B cell (primary cell): Measurements from ENCODE around the gene FBXW4. TPM values are rescaled to one million over a fixed set of nuclear protein-coding genes. Genes with fewer than 3 reads are reported as not detected.

Source experiments
- ATAC-seq: fragments of 200-7000 bp; cut with Tn5 transposase; one replicate; pipeline ENCODE4 v1.10.0; 2021; ENCODE audit warnings: low read depth, mild to moderate bottlenecking, moderate number of reproducible peaks, moderate library complexity
- CTCF ChIA-PET: fragments of 350-600 bp; sonication (Branson Sonifier 250); formaldehyde crosslinking; loops from one replicate; lab custom pipeline; 2021; ENCODE audit warnings: antibody characterized with exemption, inconsistent platforms; lab: Charles Lee
- POLR2A ChIA-PET: fragments of 350-600 bp; sonication (Branson Sonifier 250); formaldehyde crosslinking; loops from one replicate; lab custom pipeline; 2021; ENCODE audit warnings: antibody characterized with exemption; lab: Charles Lee
- DNase-seq: peaks from one replicate; pipeline ENCODE4 v3.0.0; 2013
- H2AFZ ChIP-seq: 2 replicates; pipeline ENCODE4 v1.6.1; 2012; ENCODE audit warnings: mild to moderate bottlenecking, low read depth, low read length; ENCODE audit not compliant: insufficient read depth, poor library complexity, severe bottlenecking
- H3K27ac ChIP-seq, 2 donors: 1 replicate in 1 of 2; 2 replicates in 1 of 2; pipeline ENCODE4 v1.5.1; 2012 to 2013; ENCODE audit warnings: low read length in 2 of 2, mild to moderate bottlenecking in 2 of 2, moderate library complexity in 1 of 2
- H3K27me3 ChIP-seq, 4 experiments: fragments of 200-600 bp in 1 of 4; sonication (generic) in 1 of 4; replicated peaks in 1 of 4; 1 replicate in 2 of 4; 2 replicates in 2 of 4; pipeline versions ENCODE4 v1.6.1 to v1.7.0; 2013 to 2016; ENCODE audit warnings: low read length in 3 of 4, mild to moderate bottlenecking in 2 of 4, mixed read lengths in 1 of 4, moderate library complexity in 1 of 4; ENCODE audit not compliant: insufficient read depth in 4 of 4, control insufficient read depth in 3 of 4; ENCODE audit errors: control extremely low read depth in 1 of 4
- H3K36me3 ChIP-seq, 2 experiments: replicated peaks in 1 of 2; 1 replicate in 1 of 2; 2 replicates in 1 of 2; pipeline versions ENCODE4 v1.6.1 to v1.7.1; 2013; ENCODE audit warnings: low read length in 1 of 2; ENCODE audit not compliant: insufficient read depth in 2 of 2, control insufficient read depth in 1 of 2; ENCODE audit errors: control extremely low read depth in 1 of 2, extremely low read depth in 1 of 2
- H3K4me1 ChIP-seq, 2 donors: fragments of 200-600 bp in 1 of 2; sonication (generic) in 1 of 2; 1 replicate in 1 of 2; 2 replicates in 1 of 2; pipeline versions ENCODE4 v1.5.1 to v1.6.1; 2013 to 2017; ENCODE audit warnings: low read length in 2 of 2; ENCODE audit not compliant: control insufficient read depth in 2 of 2, insufficient read depth in 2 of 2
- H3K4me2 ChIP-seq: replicated peaks from 2 replicates; pipeline ENCODE3; 2012; ENCODE audit warnings: mild to moderate bottlenecking, low read depth, low read length; ENCODE audit not compliant: poor library complexity, severe bottlenecking
- H3K4me3 ChIP-seq, 5 experiments: fragments of 200-600 bp in 1 of 5; sonication (generic) in 1 of 5; 1 replicate in 3 of 5; 2 replicates in 2 of 5; pipeline versions ENCODE4 v1.5.1 to v1.7.0; 2011 to 2016; ENCODE audit warnings: low read length in 4 of 5, mild to moderate bottlenecking in 4 of 5, low read depth in 2 of 5, control low read depth in 1 of 5, moderate library complexity in 1 of 5; ENCODE audit not compliant: insufficient read depth in 1 of 5; ENCODE audit errors: control extremely low read depth in 1 of 5, extremely low read depth in 1 of 5
- H3K79me2 ChIP-seq: fragments of 200-600 bp; sonication (generic); one replicate; pipeline ENCODE4 v1.6.0; 2016; ENCODE audit warnings: low read length; ENCODE audit not compliant: control insufficient read depth, insufficient read depth
- H3K9ac ChIP-seq: fragments of 200-600 bp; sonication (generic); 2 replicates; pipeline ENCODE4 v1.6.1; 2017; ENCODE audit warnings: mild to moderate bottlenecking, low read length, moderate library complexity
- H3K9me3 ChIP-seq, 3 donors: one replicate each; pipeline versions ENCODE4 v1.6.1 to v1.7.1; 2013; ENCODE audit warnings: low read length in 2 of 3; ENCODE audit not compliant: control insufficient read depth in 2 of 3, insufficient read depth in 1 of 3; ENCODE audit errors: control extremely low read depth in 1 of 3
- H4K20me1 ChIP-seq: 2 replicates; pipeline ENCODE4 v1.6.0; 2012; ENCODE audit warnings: mild to moderate bottlenecking, low read length; ENCODE audit not compliant: insufficient read depth, control insufficient read depth, poor library complexity, severe bottlenecking
- H3K27ac Mint-ChIP-seq: one replicate; pipeline ENCODE4 v1.8.0; 2021; ENCODE audit warnings: mixed read lengths
- H3K27me3 Mint-ChIP-seq: one replicate; pipeline ENCODE4 v1.8.0; 2021; ENCODE audit warnings: mixed read lengths
- H3K4me1 Mint-ChIP-seq: one replicate; pipeline ENCODE4 v1.8.0; 2021; ENCODE audit warnings: mixed read lengths
- H3K4me3 Mint-ChIP-seq: one replicate; pipeline ENCODE4 v1.8.0; 2021; ENCODE audit warnings: mixed read lengths
- H3K9me3 Mint-ChIP-seq: one replicate; pipeline ENCODE4 v1.8.0; 2022; ENCODE audit warnings: mixed read lengths; ENCODE audit not compliant: insufficient read depth
- EZH2 ChIP-seq: IDR thresholded peaks from 2 replicates; pipeline ENCODE4 v1.6.1; 2012; ENCODE audit warnings: borderline replicate concordance, low read depth, mild to moderate bottlenecking, moderate library complexity, low read length; ENCODE audit not compliant: insufficient read depth, poor library complexity, severe bottlenecking
- WGBS: methylation state at CpG from one replicate; pipeline ENCODE4 v1.1.5; 2013; ENCODE audit warnings: missing lambda C conversion rate; ENCODE audit not compliant: insufficient coverage; 5-methylcytosine and 5-hydroxymethylcytosine counted together
- intact Hi-C: fragments of 100-400 bp; cut with micrococcal nuclease; formaldehyde crosslinking; loops from one replicate; pipeline ENCODE4 v1.10.0; 2022
- polyA plus RNA-seq: library from polyadenylated mRNA; depleted of rRNA; stranded (reverse); fragments of >200 nt; gene quantifications from 2 replicates; pipeline ENCODE4 v1.2.3, GENCODE V29; 2012
- total RNA-seq, 2 donors: library from RNA; stranded (reverse); fragments of 120-200 nt in 1 of 2; gene quantifications; 1 replicate in 1 of 2; 2 replicates in 1 of 2; pipeline versions ENCODE4 v1.2.3 to v1.2.4, GENCODE V29; 2013 to 2022
- TF ChIP-seq, protein P1 (sequence below): fragments of 200-600 bp; IDR thresholded peaks from one replicate; pipeline ENCODE4 v1.8.0; 2022; ENCODE audit warnings: antibody characterized with exemption, mild to moderate bottlenecking

FBXW4 gene
- total and polyA plus RNA-seq, 2 donors (not counting 1 experiment from before 2014, with no cell fraction given) = 72.9 to 99.6 TPM

- H3K27me3 ChIP-seq = no peaks in the 10 kb centered on the region
- Mint-ChIP-seq H3K27ac (no peak overlapping the region), H3K27me3 (no peaks in the 10 kb centered on the region), H3K9me3 (no peaks in the 10 kb centered on the region), H3K4me3 (no peak overlapping the region), H3K4me1 (peaks cover 15% of the 10 kb centered on the region)
- H3K4me2 ChIP-seq = no peak overlapping the region
- H4K20me1 ChIP-seq = peaks cover 22% of the 10 kb centered on the region
- peaks cover 32 to 86% of the 10 kb centered on the region in 2 experiments for H3K36me3 ChIP-seq
- H2AFZ ChIP-seq = no peak overlapping the region
- H3K9me3 ChIP-seq = no peaks in the 10 kb centered on the region
- peaks cover 47% of the 10 kb centered on the region for H3K79me2 ChIP-seq
- intact Hi-C loops = loop anchor here (10.0 kb wide), 1 partner anchor 1514 kb away; no protein-coding TSS in a partner anchor
- POLR2A ChIA-PET = no interaction called here
- WGBS = no CpG with 5 or more reads among the region's 1 CpG
- H3K4me1 ChIP-seq = peaks cover 9 to 15% of the 10 kb centered on the region in 2 donors
- no peak overlapping the region for H3K27ac ChIP-seq
- CTCF ChIA-PET = no interaction called here
- H3K9ac ChIP-seq = no peak overlapping the region
- H3K4me3 ChIP-seq = no peak overlapping the region
- ATAC-seq (no peak), DNase-seq (no peak)
- no peak for TF ChIP-seq EZH2
- TF ChIP-seq, protein P1, sequence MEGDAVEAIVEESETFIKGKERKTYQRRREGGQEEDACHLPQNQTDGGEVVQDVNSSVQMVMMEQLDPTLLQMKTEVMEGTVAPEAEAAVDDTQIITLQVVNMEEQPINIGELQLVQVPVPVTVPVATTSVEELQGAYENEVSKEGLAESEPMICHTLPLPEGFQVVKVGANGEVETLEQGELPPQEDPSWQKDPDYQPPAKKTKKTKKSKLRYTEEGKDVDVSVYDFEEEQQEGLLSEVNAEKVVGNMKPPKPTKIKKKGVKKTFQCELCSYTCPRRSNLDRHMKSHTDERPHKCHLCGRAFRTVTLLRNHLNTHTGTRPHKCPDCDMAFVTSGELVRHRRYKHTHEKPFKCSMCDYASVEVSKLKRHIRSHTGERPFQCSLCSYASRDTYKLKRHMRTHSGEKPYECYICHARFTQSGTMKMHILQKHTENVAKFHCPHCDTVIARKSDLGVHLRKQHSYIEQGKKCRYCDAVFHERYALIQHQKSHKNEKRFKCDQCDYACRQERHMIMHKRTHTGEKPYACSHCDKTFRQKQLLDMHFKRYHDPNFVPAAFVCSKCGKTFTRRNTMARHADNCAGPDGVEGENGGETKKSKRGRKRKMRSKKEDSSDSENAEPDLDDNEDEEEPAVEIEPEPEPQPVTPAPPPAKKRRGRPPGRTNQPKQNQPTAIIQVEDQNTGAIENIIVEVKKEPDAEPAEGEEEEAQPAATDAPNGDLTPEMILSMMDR = no peak
These were observed 26.4 kb downstream of the FBXW4 start for GRCh38 chr10:101668566-101668965.

- Histone ChIP-seq H2AFZ (no peak overlapping the region), H3K4me3 (no peak overlapping the region), H3K9me3 (no peaks in the 10 kb centered on the region), H3K27ac (no peak overlapping the region), H3K36me3 (peaks cover 31 to 90% of the 10 kb centered on the region in 2 experiments), H3K4me2 (no peak overlapping the region), H3K79me2 (peaks cover 69% of the 10 kb centered on the region), H3K27me3 (no peaks in the 10 kb centered on the region), H3K9ac (no peak overlapping the region), H3K4me1 (peaks cover under 1 to 4% of the 10 kb centered on the region in 2 donors), H4K20me1 (peaks cover 47% of the 10 kb centered on the region)
- no peak for DNase-seq
- Mint-ChIP-seq H3K4me1 (peaks cover 9% of the 10 kb centered on the region), H3K4me3 (no peak overlapping the region), H3K27ac (no peak overlapping the region), H3K27me3 (no peaks in the 10 kb centered on the region), H3K9me3 (no peaks in the 10 kb centered on the region)
- CTCF ChIA-PET = no interaction called here
- WGBS = 99% methylated on average over 7 of the region's 9 CpGs
- intact Hi-C loops = loop anchor here (10.0 kb wide), 1 partner anchor 1511 kb away; no protein-coding TSS in a partner anchor
- ATAC-seq = no peak
- POLR2A ChIA-PET = no interaction called here
- no peak for TF ChIP-seq EZH2
- TF ChIP-seq, protein P1 = no peak
These were observed 28.9 kb downstream of the FBXW4 start for GRCh38 chr10:101666083-101666482.
